Lower lobe of right lung (tissue), 2 donors: ENCODE measurements around the gene GARIN6. TPM values are rescaled to one million over a fixed set of nuclear protein-coding genes. Genes with fewer than 3 reads are reported as not detected.

Experiments used
- ATAC-seq, 2 donors: fragments of 200-7000 bp; cut with Tn5 transposase; one replicate each; pipeline ENCODE4 v1.9.1; 2020 to 2022; ENCODE audit warnings: mild to moderate bottlenecking in 2 of 2, moderate library complexity in 2 of 2
- DNase-seq: peaks from one replicate; pipeline ENCODE4 v3.0.0-alpha.2; 2020
- H3K27ac ChIP-seq: fragments of 200-600 bp; one replicate; pipeline ENCODE4 v1.8.0; 2022
- H3K27me3 ChIP-seq: fragments of 200-600 bp; one replicate; pipeline ENCODE4 v1.8.0; 2022; ENCODE audit warnings: low read depth
- H3K36me3 ChIP-seq: fragments of 200-600 bp; one replicate; pipeline ENCODE4 v1.8.0; 2022; ENCODE audit warnings: mild to moderate bottlenecking
- H3K4me1 ChIP-seq: fragments of 200-600 bp; one replicate; pipeline ENCODE4 v1.8.0; 2022
- H3K4me3 ChIP-seq: fragments of 200-600 bp; one replicate; pipeline ENCODE4 v1.8.0; 2022; ENCODE audit warnings: mild to moderate bottlenecking
- H3K9me3 ChIP-seq: fragments of 200-600 bp; one replicate; pipeline ENCODE4 v1.8.0; 2022
- CTCF ChIP-seq: fragments of 200-600 bp; IDR thresholded peaks from one replicate; pipeline ENCODE4 v1.8.0; 2022; ENCODE audit warnings: antibody characterized with exemption, mild to moderate bottlenecking
- intact Hi-C: fragments of 100-400 bp; cut with DNase I; formaldehyde crosslinking; loops from one replicate; pipeline ENCODE4 v1.11.0; 2022
- total RNA-seq: library from RNA; stranded (reverse); fragmentation: NEBNext Ultra II Directional; extraction: Animal tissue kit (Norgen Biotek cat#: 25700); gene quantifications from one replicate; pipeline ENCODE4 v1.2.1, GENCODE V29; 2021
- donor health status: DM: no; HTN: yes; CAD: no; lungs with severe emphysema.

Gene GARIN6
- total RNA-seq, 1 donor from 2014 or later, result not detected

- no peak for TF ChIP-seq CTCF
- Histone ChIP-seq H3K36me3 (no peaks in the 10 kb centered on the region), H3K4me1 (no peaks in the 10 kb centered on the region), H3K4me3 (no peak overlapping the region), H3K27me3 (no peaks in the 10 kb centered on the region), H3K9me3 (no peaks in the 10 kb centered on the region), H3K27ac (no peak overlapping the region)
- no peak for DNase-seq
- intact Hi-C loops, result no loop called here
- ATAC-seq, result no peak
Observed at GRCh38 chr12:99680276-99680675, 32.7 kb downstream of the GARIN6 start.

GRCh38 chr12:99686142-99686541 lies 38.6 kb downstream of the GARIN6 start:
- intact Hi-C loops, result no loop called here
- ATAC-seq (no peak), DNase-seq (no peak)
- no peaks in the 10 kb centered on the region for H3K36me3 ChIP-seq
- no peak overlapping the region for H3K27ac ChIP-seq
- no peaks in the 10 kb centered on the region for H3K4me1 ChIP-seq
- no peak for TF ChIP-seq CTCF
- no peaks in the 10 kb centered on the region for H3K27me3 ChIP-seq
- H3K9me3 ChIP-seq, result no peaks in the 10 kb centered on the region
- H3K4me3 ChIP-seq, result no peak overlapping the region

- Histone ChIP-seq H3K27me3 (no peaks in the 10 kb centered on the region), H3K4me1 (no peaks in the 10 kb centered on the region), H3K36me3 (no peaks in the 10 kb centered on the region), H3K27ac (no peak overlapping the region), H3K9me3 (no peaks in the 10 kb centered on the region), H3K4me3 (no peak overlapping the region)
- DNase-seq (no peak), ATAC-seq (no peak)
- TF ChIP-seq CTCF, result no peak
- intact Hi-C loops, result no loop called here
Observed at GRCh38 chr12:99695050-99695449, 47.5 kb downstream of the GARIN6 start.
